Measurements from ENCODE around the gene FOXK1. TPM values are rescaled to one million over a fixed set of nuclear protein-coding genes. Genes with fewer than 3 reads are reported as not detected.

The FOXK1 gene
- total and polyA plus RNA-seq, 2 of the 13 experiments (the other 11 are each of a cell fraction or from before 2014, with no cell fraction given), result 4.6 to 8.8 TPM

DNA sequence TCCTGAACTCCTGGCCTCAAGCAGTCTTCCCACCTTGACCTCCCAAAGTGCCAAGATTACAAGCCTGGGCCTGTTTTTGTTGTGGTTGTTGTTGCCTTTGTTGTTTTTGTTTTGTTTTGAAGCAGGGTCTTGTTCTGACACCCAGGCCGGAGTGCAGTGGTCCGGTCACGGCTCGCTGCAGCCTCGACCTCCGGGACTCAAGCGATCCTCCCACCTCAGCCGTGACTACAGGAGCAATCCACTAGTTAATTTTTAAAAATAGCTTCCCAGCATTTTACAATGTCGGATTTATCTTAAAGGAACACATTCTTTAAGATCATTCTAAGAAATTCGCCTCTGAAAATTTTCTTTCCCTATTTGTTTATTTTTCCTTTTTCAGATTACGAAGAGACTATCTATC, 65.7 kb downstream of the FOXK1 start:
- no peak for ATAC-seq
- intact Hi-C loops (cut with micrococcal nuclease; ENCODE audit: unreplicated experiment) (no loop called here), in situ Hi-C loops (cut with HindIII; ENCODE audit: extremely low pct_ligation_motif_present, low pct_unique_long_range_greater_than_20kb) (no loop called here)
- H3K4me1 ChIP-seq (ENCODE audit: insufficient read depth, low read length), result peaks cover 46% of the 10 kb centered on the region
- peaks cover 17 to 47% of the 10 kb centered on the region in 2 experiments for H3K36me3 ChIP-seq (replicated peaks in 1 of 2; ENCODE audit: control insufficient read depth in 1 of 2, insufficient read depth in 2 of 2, low read length in 2 of 2)
- TF ChIP-seq ZNF431 (CRISPR knock-in tag; IDR thresholded peaks at IDR 0.05; ENCODE audit: borderline replicate concordance, low read depth) (no peak), ZBTB7A (CRISPR knock-in tag; IDR thresholded peaks at IDR 0.05) (no peak), HBP1 (CRISPR knock-in tag; IDR thresholded peaks at IDR 0.05; ENCODE audit: low read depth) (no peak), IRF9 (CRISPR knock-in tag; IDR thresholded peaks at IDR 0.05; ENCODE audit: borderline replicate concordance) (no peak), ELF4 (CRISPR knock-in tag; IDR thresholded peaks at IDR 0.05; ENCODE audit: borderline replicate concordance) (no peak), MYPOP (CRISPR knock-in tag; IDR thresholded peaks at IDR 0.05) (no peak), THAP11 (CRISPR knock-in tag; IDR thresholded peaks at IDR 0.05) (no peak), HNRNPK (IDR thresholded peaks at IDR 0.05; ENCODE audit: low read depth, low read length, poor library complexity, severe bottlenecking) (no peak), MAFK (conservative IDR thresholded peaks at IDR 0.05 in 1 of 2, IDR thresholded peaks at IDR 0.05 in 1 of 2; ENCODE audit: low read length in 2 of 2) (no peak), BCL6 (CRISPR knock-in tag; IDR thresholded peaks at IDR 0.05) (no peak), NFE2 (CRISPR knock-in tag; IDR thresholded peaks at IDR 0.05) (no peak), SNRNP70 (IDR thresholded peaks at IDR 0.05; ENCODE audit: low read depth, low read length) (no peak), TP53 (CRISPR knock-in tag; conservative IDR thresholded peaks at IDR 0.05) (no peak), NCOR1 (IDR thresholded peaks at IDR 0.05; ENCODE audit: borderline replicate concordance, low read length) (no peak), ZNF558 (CRISPR knock-in tag; IDR thresholded peaks at IDR 0.05; ENCODE audit: borderline replicate concordance) (no peak)
- TF ChIP-seq, protein P1, sequence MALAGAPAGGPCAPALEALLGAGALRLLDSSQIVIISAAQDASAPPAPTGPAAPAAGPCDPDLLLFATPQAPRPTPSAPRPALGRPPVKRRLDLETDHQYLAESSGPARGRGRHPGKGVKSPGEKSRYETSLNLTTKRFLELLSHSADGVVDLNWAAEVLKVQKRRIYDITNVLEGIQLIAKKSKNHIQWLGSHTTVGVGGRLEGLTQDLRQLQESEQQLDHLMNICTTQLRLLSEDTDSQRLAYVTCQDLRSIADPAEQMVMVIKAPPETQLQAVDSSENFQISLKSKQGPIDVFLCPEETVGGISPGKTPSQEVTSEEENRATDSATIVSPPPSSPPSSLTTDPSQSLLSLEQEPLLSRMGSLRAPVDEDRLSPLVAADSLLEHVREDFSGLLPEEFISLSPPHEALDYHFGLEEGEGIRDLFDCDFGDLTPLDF (CRISPR knock-in tag; IDR thresholded peaks at IDR 0.05), result no peak
- no peaks in the 10 kb centered on the region for H3K9me3 ChIP-seq (ENCODE audit: low read length)
- H3K79me2 ChIP-seq (ENCODE audit: insufficient read depth, low read length), result peaks cover 30% of the 10 kb centered on the region
- no peaks in the 10 kb centered on the region for H3K27me3 ChIP-seq (ENCODE audit: control insufficient read depth in 1 of 2, insufficient read depth in 2 of 2, low read length in 2 of 2)
- BruUV-seq (replicated peaks), result no TSS peak
- H3K4me3 ChIP-seq (replicated peaks in 1 of 3; ENCODE audit: insufficient read depth in 1 of 3, low read depth in 2 of 3, low read length in 3 of 3), result no peak overlapping the region
- no peak overlapping the region for H3K4me2 ChIP-seq (ENCODE audit: low read depth, low read length)
- H4K20me1 ChIP-seq (ENCODE audit: insufficient read depth, low read length), result peaks cover under 1% of the 10 kb centered on the region; the same call in 1 of the 2 replicates
- no peak overlapping the region for H3K27ac ChIP-seq (ENCODE audit: extremely low read length, insufficient read depth, low read length)
- DNase-seq (ENCODE audit: low spot score), result no peak
- FAIRE-seq, result no peak
- H3K9ac ChIP-seq (ENCODE audit: insufficient read depth, low read depth, low read length), result no peak overlapping the region
- CTCF ChIA-PET (ENCODE audit: low intra/inter-chr PET ratio, low total read pairs), result no interaction called here
- WGBS (ENCODE audit: low lambda C conversion rate), result 96% methylated on average over 11 of the region's 11 CpGs
- H2AFZ ChIP-seq (ENCODE audit: low read length), result no peak overlapping the region
- POLR2A ChIA-PET, result interaction anchor here (1.3 kb wide), 1 partner anchor 28 kb away, joined by 4 read pairs; the partner anchor contains the start of gene AP5Z1

All from HepG2 (cell line).